Liver (tissue), 3 donors: ENCODE measurements around the gene MYO16.

Source experiments
- ATF3 ChIP-seq: IDR thresholded peaks from 2 replicates; pipeline ENCODE4 v1.6.1; 2016; ENCODE audit warnings: antibody characterized with exemption
- FOXA1 ChIP-seq: IDR thresholded peaks from 2 replicates; pipeline ENCODE4 v1.6.1; 2016; ENCODE audit warnings: antibody characterized with exemption
- RAD21 ChIP-seq, 2 donors: IDR thresholded peaks; 2 replicates each; pipeline ENCODE4 v1.6.1; 2016; ENCODE audit warnings: antibody characterized with exemption in 2 of 2, mild to moderate bottlenecking in 2 of 2
- YY1 ChIP-seq: IDR thresholded peaks from 2 replicates; pipeline ENCODE4 v1.6.1; 2016; ENCODE audit warnings: antibody characterized with exemption, mild to moderate bottlenecking
- TF ChIP-seq, protein P1 (sequence below): IDR thresholded peaks from 2 replicates; pipeline ENCODE4 v1.6.1; 2016; ENCODE audit warnings: antibody characterized with exemption
- TF ChIP-seq, protein P2 (sequence below): IDR thresholded peaks from 2 replicates; pipeline ENCODE4 v1.6.1; 2016; ENCODE audit warnings: antibody characterized with exemption
- TF ChIP-seq, protein P3 (sequence below): IDR thresholded peaks from 2 replicates; pipeline ENCODE4 v1.6.1; 2016; ENCODE audit warnings: antibody characterized with exemption, mild to moderate bottlenecking
- TF ChIP-seq, protein P4 (sequence below): fragments of 150-350 bp; IDR thresholded peaks from 2 replicates; pipeline ENCODE4 v1.5.1; 2017; ENCODE audit warnings: improper control_type of control experiment, low read depth, low read length; ENCODE audit not compliant: missing input control
- donor health status: healthy.
- donor health status: healthy.

- TF ChIP-seq RAD21 (IDR thresholded peaks at IDR 0.05) (no peak), FOXA1 (no peak), YY1 (no peak), ATF3 (no peak)
- TF ChIP-seq, protein P1, sequence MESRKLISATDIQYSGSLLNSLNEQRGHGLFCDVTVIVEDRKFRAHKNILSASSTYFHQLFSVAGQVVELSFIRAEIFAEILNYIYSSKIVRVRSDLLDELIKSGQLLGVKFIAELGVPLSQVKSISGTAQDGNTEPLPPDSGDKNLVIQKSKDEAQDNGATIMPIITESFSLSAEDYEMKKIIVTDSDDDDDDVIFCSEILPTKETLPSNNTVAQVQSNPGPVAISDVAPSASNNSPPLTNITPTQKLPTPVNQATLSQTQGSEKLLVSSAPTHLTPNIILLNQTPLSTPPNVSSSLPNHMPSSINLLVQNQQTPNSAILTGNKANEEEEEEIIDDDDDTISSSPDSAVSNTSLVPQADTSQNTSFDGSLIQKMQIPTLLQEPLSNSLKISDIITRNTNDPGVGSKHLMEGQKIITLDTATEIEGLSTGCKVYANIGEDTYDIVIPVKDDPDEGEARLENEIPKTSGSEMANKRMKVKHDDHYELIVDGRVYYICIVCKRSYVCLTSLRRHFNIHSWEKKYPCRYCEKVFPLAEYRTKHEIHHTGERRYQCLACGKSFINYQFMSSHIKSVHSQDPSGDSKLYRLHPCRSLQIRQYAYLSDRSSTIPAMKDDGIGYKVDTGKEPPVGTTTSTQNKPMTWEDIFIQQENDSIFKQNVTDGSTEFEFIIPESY, result no peak
- TF ChIP-seq, protein P2, sequence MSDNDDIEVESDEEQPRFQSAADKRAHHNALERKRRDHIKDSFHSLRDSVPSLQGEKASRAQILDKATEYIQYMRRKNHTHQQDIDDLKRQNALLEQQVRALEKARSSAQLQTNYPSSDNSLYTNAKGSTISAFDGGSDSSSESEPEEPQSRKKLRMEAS, result no peak
- TF ChIP-seq, protein P3, sequence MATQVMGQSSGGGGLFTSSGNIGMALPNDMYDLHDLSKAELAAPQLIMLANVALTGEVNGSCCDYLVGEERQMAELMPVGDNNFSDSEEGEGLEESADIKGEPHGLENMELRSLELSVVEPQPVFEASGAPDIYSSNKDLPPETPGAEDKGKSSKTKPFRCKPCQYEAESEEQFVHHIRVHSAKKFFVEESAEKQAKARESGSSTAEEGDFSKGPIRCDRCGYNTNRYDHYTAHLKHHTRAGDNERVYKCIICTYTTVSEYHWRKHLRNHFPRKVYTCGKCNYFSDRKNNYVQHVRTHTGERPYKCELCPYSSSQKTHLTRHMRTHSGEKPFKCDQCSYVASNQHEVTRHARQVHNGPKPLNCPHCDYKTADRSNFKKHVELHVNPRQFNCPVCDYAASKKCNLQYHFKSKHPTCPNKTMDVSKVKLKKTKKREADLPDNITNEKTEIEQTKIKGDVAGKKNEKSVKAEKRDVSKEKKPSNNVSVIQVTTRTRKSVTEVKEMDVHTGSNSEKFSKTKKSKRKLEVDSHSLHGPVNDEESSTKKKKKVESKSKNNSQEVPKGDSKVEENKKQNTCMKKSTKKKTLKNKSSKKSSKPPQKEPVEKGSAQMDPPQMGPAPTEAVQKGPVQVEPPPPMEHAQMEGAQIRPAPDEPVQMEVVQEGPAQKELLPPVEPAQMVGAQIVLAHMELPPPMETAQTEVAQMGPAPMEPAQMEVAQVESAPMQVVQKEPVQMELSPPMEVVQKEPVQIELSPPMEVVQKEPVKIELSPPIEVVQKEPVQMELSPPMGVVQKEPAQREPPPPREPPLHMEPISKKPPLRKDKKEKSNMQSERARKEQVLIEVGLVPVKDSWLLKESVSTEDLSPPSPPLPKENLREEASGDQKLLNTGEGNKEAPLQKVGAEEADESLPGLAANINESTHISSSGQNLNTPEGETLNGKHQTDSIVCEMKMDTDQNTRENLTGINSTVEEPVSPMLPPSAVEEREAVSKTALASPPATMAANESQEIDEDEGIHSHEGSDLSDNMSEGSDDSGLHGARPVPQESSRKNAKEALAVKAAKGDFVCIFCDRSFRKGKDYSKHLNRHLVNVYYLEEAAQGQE, result no peak
- TF ChIP-seq, protein P4, sequence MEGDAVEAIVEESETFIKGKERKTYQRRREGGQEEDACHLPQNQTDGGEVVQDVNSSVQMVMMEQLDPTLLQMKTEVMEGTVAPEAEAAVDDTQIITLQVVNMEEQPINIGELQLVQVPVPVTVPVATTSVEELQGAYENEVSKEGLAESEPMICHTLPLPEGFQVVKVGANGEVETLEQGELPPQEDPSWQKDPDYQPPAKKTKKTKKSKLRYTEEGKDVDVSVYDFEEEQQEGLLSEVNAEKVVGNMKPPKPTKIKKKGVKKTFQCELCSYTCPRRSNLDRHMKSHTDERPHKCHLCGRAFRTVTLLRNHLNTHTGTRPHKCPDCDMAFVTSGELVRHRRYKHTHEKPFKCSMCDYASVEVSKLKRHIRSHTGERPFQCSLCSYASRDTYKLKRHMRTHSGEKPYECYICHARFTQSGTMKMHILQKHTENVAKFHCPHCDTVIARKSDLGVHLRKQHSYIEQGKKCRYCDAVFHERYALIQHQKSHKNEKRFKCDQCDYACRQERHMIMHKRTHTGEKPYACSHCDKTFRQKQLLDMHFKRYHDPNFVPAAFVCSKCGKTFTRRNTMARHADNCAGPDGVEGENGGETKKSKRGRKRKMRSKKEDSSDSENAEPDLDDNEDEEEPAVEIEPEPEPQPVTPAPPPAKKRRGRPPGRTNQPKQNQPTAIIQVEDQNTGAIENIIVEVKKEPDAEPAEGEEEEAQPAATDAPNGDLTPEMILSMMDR, result no peak
Measured at GRCh38 chr13:108707584-108707983, 78.2 kb downstream of the MYO16 start.
